Measurements from ENCODE around the gene SRL.

The SRL gene

DNA sequence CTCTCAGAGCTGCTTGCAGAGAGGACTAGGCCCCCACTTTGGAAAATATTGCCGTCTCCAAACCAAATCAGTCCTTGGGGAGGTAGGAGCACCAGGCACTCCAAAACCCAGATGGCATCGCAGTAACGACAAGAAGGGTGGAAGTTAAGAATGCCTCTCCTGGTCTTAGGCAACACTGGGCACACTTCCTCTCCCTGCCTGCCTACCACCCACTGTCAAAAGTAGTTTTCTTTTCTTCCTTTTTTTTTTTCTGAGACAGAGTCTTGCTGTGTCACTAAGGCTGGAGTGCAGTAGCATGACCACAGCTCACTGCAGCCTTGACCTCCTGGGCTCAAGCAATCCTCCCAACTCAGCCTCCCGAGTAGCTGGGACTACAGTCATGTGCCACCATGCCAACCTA is 47.2 kb downstream of the SRL start:
- FAIRE-seq = no peak

DNA sequence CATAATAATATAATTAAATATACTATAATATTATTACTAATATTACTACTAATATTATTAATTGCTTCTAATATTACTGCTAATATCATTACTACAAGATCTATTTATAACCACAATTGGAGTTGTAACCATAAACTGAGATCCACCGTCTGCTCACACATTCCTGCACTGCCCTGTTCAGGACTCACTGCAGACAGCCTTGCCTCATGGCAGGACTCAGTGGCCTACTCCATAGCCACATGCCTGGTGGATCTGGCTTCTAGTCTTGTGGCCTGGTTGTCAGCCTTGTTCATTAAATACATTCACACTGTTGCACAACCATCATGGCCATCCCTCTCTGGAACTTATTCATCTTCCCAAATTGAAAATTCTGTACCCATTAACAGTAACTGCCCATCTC is 48.0 kb downstream of the SRL start:
- FAIRE-seq = no peak

DNA sequence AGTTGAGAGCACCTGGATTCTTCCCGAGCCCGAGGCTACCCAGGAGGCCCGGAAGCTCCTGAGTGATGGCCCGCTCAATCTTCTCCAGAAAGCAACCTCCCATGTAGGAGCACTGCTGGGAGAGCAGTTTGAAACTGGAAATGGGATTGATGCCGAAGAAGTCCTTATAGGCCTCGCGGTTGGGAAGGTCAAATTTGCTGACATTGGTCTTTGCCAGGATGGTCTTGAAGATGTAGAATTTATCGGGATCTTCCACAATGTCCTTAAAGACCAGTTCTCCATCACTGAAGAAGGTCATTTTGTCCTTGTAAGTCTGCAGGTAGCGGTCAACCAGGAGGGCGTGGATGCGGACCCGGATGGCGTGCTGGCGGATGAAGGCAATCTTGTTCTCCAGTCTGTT is 49.7 kb downstream of the SRL start:
- FAIRE-seq = no peak

- no peak for FAIRE-seq
Observed at GRCh38 chr16:4190712-4191333, 51.1 kb downstream of the SRL start.

DNA sequence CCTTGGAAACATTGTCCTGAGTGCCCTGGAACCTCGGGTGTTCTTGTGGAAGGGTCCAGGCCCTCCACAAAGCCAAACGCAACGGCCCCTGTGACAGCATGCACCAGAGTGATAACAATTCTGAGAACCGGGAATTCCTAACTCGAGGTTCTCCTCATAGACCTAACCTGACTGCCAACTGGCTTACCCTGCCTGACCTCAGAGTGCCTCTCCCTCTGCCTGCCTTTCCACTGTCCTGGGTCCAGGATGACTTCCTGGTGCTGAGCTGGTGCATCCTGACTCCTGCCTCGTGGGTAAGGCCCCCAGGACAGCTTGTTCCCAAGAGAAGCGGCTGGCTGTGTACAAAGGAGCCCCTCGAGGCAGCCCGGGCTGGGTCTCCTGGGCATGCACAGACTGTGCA is 51.8 kb downstream of the SRL start:
- no peak for FAIRE-seq

DNA sequence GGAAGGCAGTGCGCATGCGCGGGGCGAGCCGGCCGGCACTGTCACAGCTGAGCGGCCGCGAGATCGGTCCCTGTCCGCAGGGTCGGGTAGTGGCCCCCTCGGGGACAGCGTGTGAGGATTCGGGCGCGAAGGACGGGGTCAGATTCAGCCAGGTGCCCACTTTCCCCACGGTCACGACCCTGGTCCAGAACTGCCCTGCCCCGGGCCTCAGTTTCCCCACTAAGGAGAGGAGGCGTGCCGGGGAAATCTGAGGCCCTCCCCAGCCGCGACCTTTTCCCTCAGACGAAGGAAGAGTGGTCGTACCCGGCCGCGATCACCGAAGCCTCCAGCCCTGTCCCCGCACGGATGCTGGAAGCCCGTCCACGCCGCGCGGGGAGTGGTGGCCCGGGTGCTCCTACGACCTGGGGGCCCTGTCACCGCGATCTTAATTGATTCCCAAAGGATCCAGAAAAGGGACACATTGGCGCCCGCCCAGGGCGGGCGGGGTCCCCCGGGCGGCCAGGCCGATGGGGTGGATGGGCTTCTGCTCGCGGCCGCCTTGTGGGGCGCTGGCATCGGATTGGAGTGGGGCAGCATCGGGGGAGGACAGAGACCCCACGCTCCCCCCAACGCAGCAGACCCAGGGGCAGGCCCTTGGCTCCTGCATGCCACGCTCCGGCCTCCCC is 57.7 kb downstream of the SRL start:
- no peak for FAIRE-seq

- FAIRE-seq = peak; percentile 90
Observed at GRCh38 chr16:4183237-4184037, 58.4 kb downstream of the SRL start.

- no peak for FAIRE-seq
Observed at GRCh38 chr16:4182581-4183236, 59.2 kb downstream of the SRL start.

DNA sequence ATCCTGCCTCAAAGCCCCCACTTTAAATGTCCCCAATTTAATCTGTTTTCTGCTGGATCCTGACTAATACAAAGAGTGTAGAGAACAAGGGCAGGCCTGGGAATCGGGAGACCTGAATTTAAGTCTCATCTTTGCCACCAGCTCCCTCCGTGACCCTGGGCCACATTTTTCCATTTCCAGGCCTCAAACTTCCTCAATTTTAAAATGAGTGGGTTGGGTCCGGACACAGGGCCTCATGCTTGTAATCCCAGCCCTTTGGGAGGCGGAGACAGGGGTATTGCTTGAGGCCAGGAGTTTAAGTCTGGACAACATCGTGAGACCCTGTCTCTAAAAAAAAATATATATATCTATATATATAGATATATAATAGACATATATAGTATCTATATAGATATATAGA is 61.4 kb downstream of the SRL start:
- no peak for FAIRE-seq

DNA sequence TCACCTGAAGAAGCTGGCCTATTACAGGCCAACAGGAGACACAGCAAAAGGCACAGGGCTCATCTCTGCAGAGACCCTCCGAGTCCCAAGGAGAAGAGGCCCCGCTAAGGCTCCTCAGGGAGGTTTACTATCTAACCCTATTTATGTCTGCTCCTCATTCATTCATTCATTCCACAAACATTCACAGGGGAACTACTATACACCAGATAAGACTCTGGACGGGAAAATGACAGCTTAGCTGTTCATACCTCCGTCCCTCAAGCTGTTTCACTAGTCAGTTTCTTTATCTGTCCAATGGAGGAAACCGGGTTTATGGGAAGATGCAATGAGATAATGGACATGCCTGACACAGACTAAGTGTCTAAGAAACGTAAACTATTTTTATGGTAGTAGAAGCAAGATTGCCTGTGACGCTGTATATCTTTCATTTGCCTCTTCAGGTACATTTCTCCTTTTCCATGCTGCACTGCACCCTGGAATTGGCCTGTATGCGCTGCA is 62.1 kb downstream of the SRL start:
- FAIRE-seq = no peak

DNA sequence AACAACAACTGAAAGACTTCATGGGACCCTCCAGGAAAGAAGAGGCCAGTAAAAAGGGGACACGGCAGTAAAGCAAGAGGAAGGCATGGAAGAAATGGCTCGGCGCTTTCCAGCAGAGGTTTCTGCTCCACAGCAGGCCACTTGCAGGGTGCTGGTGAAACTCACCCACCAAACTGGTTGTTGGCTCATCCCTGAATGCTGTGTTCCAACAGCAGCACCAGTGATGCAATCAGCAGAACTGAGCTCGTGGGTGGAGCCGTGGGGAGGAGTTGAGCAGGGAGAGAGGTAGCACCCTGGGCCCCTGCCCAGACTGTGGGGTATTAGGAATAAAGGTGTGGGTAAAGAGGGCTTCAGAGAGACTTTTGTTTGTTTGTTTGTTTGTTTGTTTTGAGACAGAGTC is 62.9 kb downstream of the SRL start:
- FAIRE-seq = no peak

DNA sequence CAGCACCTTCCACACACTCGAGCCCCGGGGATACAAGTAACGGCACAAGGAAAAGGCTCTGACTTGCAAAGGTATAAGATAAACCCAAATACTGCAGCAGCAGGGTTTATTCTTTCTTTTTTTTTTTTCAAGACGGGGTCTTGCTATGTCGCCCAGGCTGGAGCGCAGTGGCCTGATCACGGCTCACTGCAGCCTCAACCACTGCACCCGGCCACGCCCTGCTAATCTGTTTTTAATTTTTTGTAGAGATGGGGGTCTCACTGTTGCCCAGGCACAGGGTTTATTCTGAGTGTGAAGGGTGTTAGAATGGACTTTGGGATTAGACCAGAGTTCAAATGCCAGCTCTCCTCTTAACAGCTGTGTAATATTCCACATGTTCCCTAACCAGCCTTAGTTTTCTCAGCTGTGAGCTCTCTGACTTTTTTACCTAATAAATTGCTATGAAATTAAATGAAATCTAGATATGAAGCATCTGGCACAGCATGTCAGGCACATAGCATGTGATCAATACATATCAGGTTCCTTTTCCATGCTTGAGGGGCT is 63.3 kb downstream of the SRL start:
- FAIRE-seq = no peak

- FAIRE-seq = no peak
Observed at GRCh38 chr16:4176906-4177417, 64.9 kb downstream of the SRL start.

DNA sequence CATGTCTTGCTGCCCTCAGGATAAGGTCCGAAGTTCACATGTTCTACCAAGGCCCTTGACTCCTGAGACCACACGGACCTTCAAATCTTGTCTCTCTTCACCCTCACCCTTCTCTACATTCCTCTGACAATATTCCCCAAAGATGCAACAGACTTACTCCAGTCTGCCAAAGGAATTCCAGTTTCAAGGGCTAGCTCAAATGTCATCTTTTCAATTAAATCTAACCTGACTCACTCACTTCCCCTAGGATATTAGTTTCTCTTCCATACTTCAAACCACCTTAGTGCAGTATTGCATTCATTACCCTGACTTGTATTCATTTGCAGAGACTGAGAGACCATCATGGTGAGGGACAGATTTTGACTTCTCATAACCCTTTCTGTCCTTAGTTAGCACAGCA is 66.0 kb downstream of the SRL start:
- no peak for FAIRE-seq

DNA sequence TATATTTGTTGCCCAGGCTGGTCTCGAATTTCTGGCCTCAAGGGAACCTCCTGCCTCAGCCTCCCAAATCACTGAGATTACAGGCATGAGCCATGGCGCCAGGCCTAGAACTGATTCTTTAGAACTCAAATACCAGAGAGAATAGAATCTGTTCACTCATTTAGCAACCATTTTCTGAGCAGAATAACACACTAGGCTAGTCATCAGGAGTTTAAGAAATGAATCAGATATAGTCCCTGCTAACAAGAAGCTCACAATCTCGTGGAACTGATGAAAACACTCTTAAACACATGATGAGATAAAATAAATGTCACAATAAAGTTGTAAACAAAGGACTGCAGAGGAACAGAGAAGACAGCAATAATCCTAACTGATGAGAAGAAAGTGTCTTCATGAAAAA is 69.8 kb downstream of the SRL start:
- no peak for FAIRE-seq

DNA sequence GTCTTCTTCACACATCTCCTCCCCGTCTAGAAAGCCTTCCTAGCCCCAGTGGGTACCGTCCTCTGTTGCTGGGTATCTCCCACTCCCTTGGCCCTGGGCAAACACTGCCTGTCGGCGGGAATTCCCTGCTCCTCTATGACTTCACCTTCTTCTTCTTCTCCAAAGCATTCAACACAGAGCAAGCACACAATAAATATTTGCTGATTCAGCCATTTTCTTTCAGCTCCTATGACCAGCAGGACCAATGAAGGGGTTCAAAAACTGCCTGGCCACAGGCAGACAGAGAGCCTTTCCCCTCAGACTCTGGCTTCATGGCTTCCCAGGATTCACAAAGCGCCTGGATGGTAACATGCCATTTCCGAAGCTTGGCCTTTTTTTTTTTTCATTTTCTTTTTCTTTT is 72.5 kb downstream of the SRL start:
- no peak for FAIRE-seq

DNA sequence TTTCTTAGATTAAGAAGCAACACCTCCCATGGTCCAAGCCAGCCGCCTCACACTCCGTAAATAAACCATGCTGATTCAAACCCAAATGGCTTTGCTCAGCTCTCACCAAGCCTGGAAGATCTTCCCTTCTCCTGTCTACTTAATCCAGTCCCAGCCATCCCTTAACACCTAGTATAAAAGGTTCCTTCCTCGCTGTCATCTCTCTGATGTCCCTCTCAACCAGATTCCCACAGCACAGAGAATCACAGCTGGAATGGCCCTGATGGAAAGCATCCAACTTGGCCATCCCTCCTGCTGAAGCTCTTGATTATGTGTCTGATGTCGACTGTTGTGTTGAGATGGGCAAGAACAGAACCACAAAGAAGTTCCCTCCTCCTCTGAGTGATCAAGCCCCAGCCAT is 75.1 kb downstream of the SRL start:
- FAIRE-seq = no peak

DNA sequence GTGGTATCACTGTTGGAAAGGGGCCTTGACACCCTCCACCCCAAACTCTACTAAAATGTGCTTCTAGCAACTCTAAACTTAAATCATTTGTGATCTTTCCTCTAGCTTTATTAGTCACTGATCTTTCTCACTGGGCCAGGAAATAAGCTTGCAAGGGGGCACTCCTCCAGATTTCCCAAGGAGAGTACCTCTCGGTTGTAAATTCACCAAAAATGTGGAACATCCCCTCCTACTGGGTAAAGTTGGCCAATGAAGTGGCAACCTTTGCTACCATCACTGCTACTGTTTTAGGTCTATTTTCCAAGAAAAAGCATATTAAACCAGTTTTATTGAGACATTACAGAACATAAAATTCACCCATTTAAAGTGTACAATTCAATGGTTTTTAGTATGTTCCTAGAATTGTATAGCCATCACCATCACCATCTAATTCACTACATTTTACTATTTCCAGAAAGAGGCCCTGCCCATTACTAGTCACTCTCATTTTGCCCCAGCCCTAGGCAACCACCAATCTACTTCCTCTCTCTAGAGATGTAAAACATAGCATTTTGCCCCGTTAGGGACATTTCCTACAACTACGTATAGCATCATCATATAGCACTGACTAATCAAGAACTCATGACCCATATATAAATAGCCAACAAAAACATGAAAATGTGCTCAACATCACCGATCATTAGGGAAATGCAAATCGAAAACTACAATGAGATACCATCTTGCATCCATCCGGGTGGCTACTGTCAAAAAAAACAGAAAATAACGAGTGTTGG is 81.0 kb downstream of the SRL start:
- no peak for FAIRE-seq

DNA sequence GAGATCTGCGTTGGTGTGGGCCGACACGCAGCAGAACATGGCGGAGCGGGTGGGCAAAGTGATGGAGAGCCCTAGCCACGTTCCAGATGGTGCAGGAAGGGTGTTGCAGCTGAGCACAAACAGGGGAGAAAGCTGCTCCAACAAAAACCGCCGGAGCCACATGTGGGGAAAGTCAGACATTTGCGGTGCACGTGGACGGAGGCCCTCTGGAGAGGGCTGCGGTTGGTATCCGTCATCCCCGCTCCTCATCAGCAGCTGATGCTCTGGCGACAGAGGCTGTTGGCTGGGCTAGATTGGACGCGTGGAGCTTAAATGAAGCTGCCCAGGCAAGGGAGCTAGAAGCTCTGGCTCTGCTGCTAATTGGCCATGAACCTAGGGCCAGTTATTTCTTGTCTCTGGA is 82.2 kb downstream of the SRL start:
- no peak for FAIRE-seq

DNA sequence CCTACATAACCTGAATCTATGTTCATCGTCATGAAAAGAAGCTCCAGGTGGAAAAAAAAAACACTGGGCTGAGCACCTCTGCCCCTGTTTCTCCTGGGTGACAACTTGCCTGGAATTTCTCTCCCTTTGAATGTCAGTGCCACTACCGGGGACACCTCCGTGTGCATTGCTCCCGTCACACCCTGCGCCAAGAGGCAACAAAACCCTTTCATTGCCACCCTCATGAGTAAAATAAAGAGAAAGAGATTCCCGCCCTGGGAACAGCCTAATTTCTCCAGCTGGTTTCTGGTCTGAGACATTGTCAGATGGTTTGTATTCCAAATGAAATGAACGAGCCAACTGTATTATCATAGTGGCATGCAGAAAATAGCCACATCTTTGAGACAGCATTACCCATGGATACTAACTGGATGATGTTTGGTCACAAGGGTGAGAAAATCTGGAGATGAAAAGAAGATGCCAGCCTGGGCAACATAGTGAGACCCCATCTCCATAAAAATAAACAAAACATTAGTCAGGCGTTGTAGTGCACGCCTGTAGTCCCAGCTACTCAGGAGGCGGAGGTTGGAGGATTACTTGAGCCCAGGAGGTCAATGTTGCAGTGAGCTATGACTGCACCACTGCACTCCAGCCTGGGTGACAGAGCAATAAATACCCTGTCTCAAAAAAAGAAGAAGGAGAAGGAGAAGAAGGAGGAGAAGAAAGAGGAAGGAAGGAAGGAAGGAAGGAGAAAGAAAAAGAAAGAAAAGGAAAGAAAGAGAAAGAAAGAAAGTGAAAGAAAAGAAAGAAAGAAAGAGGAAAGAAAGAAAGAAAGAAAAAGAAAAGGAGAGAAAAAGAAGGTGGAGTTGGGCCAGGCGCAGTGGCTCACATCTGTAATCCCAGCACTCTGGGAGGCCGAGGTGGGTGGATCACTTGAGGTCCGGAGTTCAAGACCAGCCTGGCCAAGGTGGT is 83.5 kb downstream of the SRL start:
- FAIRE-seq = no peak

- no peak for FAIRE-seq
Observed at GRCh38 chr16:4157376-4157825, 84.5 kb downstream of the SRL start.

Data from A204.1 (cell line).